ENCODE measurements around the gene TBC1D22A.
A peak's percentile ranks its signal among the peaks of the same experiment; 100 is the strongest.

Gene TBC1D22A

GRCh38 chr22:46841522-46841921 is 79.1 kb downstream of the TBC1D22A start:
- no peak for DNase-seq

GRCh38 chr22:46842606-46843005 is 80.2 kb downstream of the TBC1D22A start:
- DNase-seq: no peak

GRCh38 chr22:46843821-46844255 is 81.4 kb downstream of the TBC1D22A start:
- DNase-seq: no peak

GRCh38 chr22:46844606-46845210 is 82.3 kb downstream of the TBC1D22A start:
- no peak for DNase-seq

- no peak for DNase-seq
Observed at GRCh38 chr22:46845296-46846149, 83.1 kb downstream of the TBC1D22A start.

GRCh38 chr22:46846150-46846831 is 83.8 kb downstream of the TBC1D22A start:
- no peak for DNase-seq

GRCh38 chr22:46846832-46847355 is 84.4 kb downstream of the TBC1D22A start:
- no peak for DNase-seq

GRCh38 chr22:46848197-46848596 is 85.7 kb downstream of the TBC1D22A start:
- no peak for DNase-seq

GRCh38 chr22:46849101-46849500 is 86.7 kb downstream of the TBC1D22A start:
- no peak for DNase-seq

GRCh38 chr22:46849951-46850350 is 87.5 kb downstream of the TBC1D22A start:
- no peak for DNase-seq

GRCh38 chr22:46851311-46851710 is 88.9 kb downstream of the TBC1D22A start:
- no peak for DNase-seq

GRCh38 chr22:46851941-46852340 is 89.5 kb downstream of the TBC1D22A start:
- no peak for DNase-seq

- DNase-seq: no peak
Observed at GRCh38 chr22:46852771-46853170, 90.3 kb downstream of the TBC1D22A start.

GRCh38 chr22:46853191-46853590 is 90.7 kb downstream of the TBC1D22A start:
- no peak for DNase-seq

GRCh38 chr22:46854125-46854870 is 91.8 kb downstream of the TBC1D22A start:
- peak; percentile 1 to 63 for DNase-seq

GRCh38 chr22:46855681-46856080 is 93.2 kb downstream of the TBC1D22A start:
- no peak for DNase-seq

- DNase-seq: no peak
Observed at GRCh38 chr22:46856661-46857060, 94.2 kb downstream of the TBC1D22A start.

- no peak for DNase-seq
Observed at GRCh38 chr22:46857142-46857884, 94.9 kb downstream of the TBC1D22A start.

- DNase-seq: no peak
Observed at GRCh38 chr22:46857885-46858143, 95.4 kb downstream of the TBC1D22A start.

GRCh38 chr22:46858181-46858771 is 95.8 kb downstream of the TBC1D22A start:
- no peak for DNase-seq

- DNase-seq: no peak
Observed at GRCh38 chr22:46860562-46860961, 98.1 kb downstream of the TBC1D22A start.
